ENCODE measurements around the gene FARP1. TPM values are rescaled to one million over a fixed set of nuclear protein-coding genes. Genes with fewer than 3 reads are reported as not detected.

Gene FARP1
- total RNA-seq, 5 donors from 2014 or later (not counting 1 experiment from before 2014, with no cell fraction given) = 0.51 to 2.0 (median 1.0) TPM

DNA sequence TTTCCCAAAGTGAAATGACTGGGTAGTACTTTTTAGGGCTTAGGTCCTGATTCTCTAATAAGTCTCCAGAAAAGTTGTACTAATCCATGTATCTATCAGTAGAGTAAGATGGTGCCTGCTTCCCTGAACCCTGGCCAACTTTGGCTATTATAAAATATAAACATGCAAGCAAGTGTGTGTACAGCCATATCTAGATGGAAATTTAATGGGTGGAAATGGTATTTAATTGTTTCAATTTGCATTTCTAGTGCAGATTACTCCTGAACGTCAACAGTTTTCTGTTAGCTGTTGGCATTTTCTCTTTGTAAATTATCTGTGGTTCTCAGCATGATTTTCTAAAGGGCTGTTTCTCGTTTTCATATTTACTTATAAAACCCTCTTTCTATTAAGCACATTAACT lies 221.3 kb downstream of the FARP1 start:
- Mint-ChIP-seq H3K4me1 (no peaks in the 10 kb centered on the region), H3K9me3 (no peaks in the 10 kb centered on the region), H3K4me3 (no peak overlapping the region), H3K36me3 (no peaks in the 10 kb centered on the region), H3K27ac (no peak overlapping the region), H3K27me3 (peaks cover 7 to 9% of the 10 kb centered on the region in 2 donors)
- no peaks in the 10 kb centered on the region for H3K36me3 ChIP-seq (ENCODE audit: control insufficient read depth in 2 of 2, extremely low read depth in 1 of 2, insufficient read depth in 1 of 2, low read length in 1 of 2)
- DNase-seq = no peak
- H3K4me3 ChIP-seq (ENCODE audit: control insufficient read depth in 1 of 2, extremely low read depth in 1 of 2, low read length in 1 of 2) = no peak overlapping the region
- POLR2A ChIA-PET = no interaction called here
- CTCF ChIA-PET = no interaction called here
- H3K4me1 ChIP-seq (ENCODE audit: control insufficient read depth in 1 of 2, extremely low read depth in 1 of 2, insufficient read depth in 2 of 2, low read length in 2 of 2) = no peaks in the 10 kb centered on the region
- WGBS (ENCODE audit: insufficient coverage) = no CpG with 5 or more reads among the region's 2 CpGs
- no peak overlapping the region for H3K27ac ChIP-seq (ENCODE audit: low read length)
- ATAC-seq (replicated peaks in 1 of 4) = no peak
- no peaks in the 10 kb centered on the region for H3K9me3 ChIP-seq
- peaks cover 0 to 13% of the 10 kb centered on the region in 2 experiments for H3K27me3 ChIP-seq (replicated peaks in 1 of 2; ENCODE audit: control insufficient read depth in 2 of 2, extremely low read depth in 1 of 2, insufficient read depth in 2 of 2, low read length in 1 of 2)

DNA sequence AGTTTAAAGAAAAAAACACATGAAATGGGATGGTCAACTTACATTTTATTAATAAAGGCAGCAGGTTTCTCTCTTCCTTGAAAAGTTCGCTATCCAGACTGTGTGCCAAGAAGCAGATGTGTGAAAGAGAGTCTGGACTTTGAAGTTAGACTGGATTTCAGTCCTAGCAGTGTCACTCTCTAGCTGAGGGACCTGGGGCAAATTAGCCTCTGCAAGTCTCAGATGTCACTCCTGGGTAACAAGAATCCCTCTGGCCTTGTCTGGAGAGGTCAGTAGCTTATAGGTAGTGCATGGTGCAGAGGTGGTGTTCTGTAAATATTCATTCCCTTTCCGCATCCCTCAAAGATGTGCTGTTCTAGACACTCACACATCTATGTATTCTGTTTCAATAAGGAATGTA lies 221.8 kb downstream of the FARP1 start:
- H3K36me3 Mint-ChIP-seq = no peaks in the 10 kb centered on the region
- Histone ChIP-seq H3K27ac (ENCODE audit: low read length) (no peak overlapping the region), H3K36me3 (ENCODE audit: control insufficient read depth in 2 of 2, extremely low read depth in 1 of 2, insufficient read depth in 1 of 2, low read length in 1 of 2) (no peaks in the 10 kb centered on the region), H3K4me1 (ENCODE audit: control insufficient read depth in 1 of 2, extremely low read depth in 1 of 2, insufficient read depth in 2 of 2, low read length in 2 of 2) (no peaks in the 10 kb centered on the region), H3K27me3 (replicated peaks in 1 of 2; ENCODE audit: control insufficient read depth in 2 of 2, extremely low read depth in 1 of 2, insufficient read depth in 2 of 2, low read length in 1 of 2) (peaks cover 0 to 13% of the 10 kb centered on the region in 2 experiments), H3K9me3 (no peaks in the 10 kb centered on the region), H3K4me3 (ENCODE audit: control insufficient read depth in 1 of 2, extremely low read depth in 1 of 2, low read length in 1 of 2) (no peak overlapping the region)
- DNase-seq (no peak), ATAC-seq (replicated peaks in 1 of 4) (no peak)
- no peaks in the 10 kb centered on the region for H3K4me1 Mint-ChIP-seq
- ChIA-PET POLR2A (no interaction called here), CTCF (no interaction called here)
- peaks cover 0 to under 1% (median 0%) of the 10 kb centered on the region in 3 donors for H3K9me3 Mint-ChIP-seq
- H3K27me3 Mint-ChIP-seq = peaks cover 7 to 12% of the 10 kb centered on the region in 2 donors
- H3K4me3 Mint-ChIP-seq = no peak overlapping the region
- H3K27ac Mint-ChIP-seq = no peak overlapping the region
- WGBS (ENCODE audit: insufficient coverage) = no CpG with 5 or more reads among the region's 2 CpGs

DNA sequence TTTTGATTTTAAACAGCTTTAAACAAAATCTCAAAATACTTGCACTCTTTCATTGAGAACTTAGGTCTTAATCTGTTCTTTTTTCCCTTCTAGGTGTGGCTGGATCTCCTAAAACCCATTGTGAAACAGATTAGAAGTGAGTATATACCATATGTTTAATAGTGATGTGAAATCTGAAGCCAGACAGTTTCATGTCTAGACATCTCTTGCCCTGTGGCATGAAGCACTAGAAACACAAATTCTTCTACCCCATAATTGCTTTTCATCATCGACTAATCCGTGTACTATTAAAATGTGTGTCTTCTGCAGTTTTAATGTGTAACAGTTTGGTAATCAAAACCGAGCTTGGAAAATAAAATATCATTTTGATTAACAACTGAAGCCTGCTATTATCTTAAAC lies 222.4 kb downstream of the FARP1 start:
- no peaks in the 10 kb centered on the region for H3K9me3 ChIP-seq
- Mint-ChIP-seq H3K4me1 (no peaks in the 10 kb centered on the region), H3K4me3 (no peak overlapping the region), H3K9me3 (peaks cover 0 to 3% (median 0%) of the 10 kb centered on the region in 3 donors), H3K27me3 (peaks cover 11 to 19% of the 10 kb centered on the region in 2 donors), H3K36me3 (no peaks in the 10 kb centered on the region), H3K27ac (no peak overlapping the region)
- ATAC-seq (replicated peaks in 1 of 4) (no peak), DNase-seq (no peak)
- ChIA-PET POLR2A (no interaction called here), CTCF (interaction anchor here in 1 of 2 donors (0.7 kb wide), 1 partner anchor 25 kb away, joined by 3 read pairs; no protein-coding TSS in a partner anchor)
- H3K4me3 ChIP-seq (ENCODE audit: control insufficient read depth in 1 of 2, extremely low read depth in 1 of 2, low read length in 1 of 2) = no peak overlapping the region
- no peaks in the 10 kb centered on the region for H3K4me1 ChIP-seq (ENCODE audit: control insufficient read depth in 1 of 2, extremely low read depth in 1 of 2, insufficient read depth in 2 of 2, low read length in 2 of 2)
- WGBS (ENCODE audit: insufficient coverage) = no CpG with 5 or more reads among the region's 3 CpGs
- no peak overlapping the region for H3K27ac ChIP-seq (ENCODE audit: low read length)
- H3K27me3 ChIP-seq (replicated peaks in 1 of 2; ENCODE audit: control insufficient read depth in 2 of 2, extremely low read depth in 1 of 2, insufficient read depth in 2 of 2, low read length in 1 of 2) = peaks cover 0 to 16% of the 10 kb centered on the region in 2 experiments
- H3K36me3 ChIP-seq (ENCODE audit: control insufficient read depth in 2 of 2, extremely low read depth in 1 of 2, insufficient read depth in 1 of 2, low read length in 1 of 2) = no peaks in the 10 kb centered on the region

DNA sequence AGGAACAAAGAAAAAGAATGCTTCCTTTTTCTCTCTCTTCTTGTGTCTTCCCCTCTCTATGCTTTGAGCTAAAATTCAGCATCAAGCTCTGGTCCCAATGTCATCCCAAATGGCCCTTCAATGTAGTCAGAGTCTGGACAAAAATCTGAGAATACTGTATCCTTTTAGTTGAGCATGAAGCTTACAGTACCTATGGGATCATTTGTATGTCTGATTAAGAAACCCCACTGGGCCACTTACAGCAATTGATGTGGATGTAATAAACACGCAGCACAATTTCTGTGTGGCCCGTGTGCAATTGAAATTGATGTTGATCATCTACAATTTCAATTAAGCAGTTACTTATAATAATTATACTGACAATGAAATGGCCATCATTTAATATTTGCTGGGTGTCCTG lies 223.1 kb downstream of the FARP1 start:
- H3K4me3 Mint-ChIP-seq = no peak overlapping the region
- H3K9me3 Mint-ChIP-seq = peaks cover 0 to 3% (median 0%) of the 10 kb centered on the region in 3 donors
- no peaks in the 10 kb centered on the region for H3K36me3 ChIP-seq (ENCODE audit: control insufficient read depth in 2 of 2, extremely low read depth in 1 of 2, insufficient read depth in 1 of 2, low read length in 1 of 2)
- peaks cover 16 to 22% of the 10 kb centered on the region in 2 donors for H3K27me3 Mint-ChIP-seq
- ChIA-PET CTCF (interaction anchor here in 1 of 2 donors (0.7 kb wide), 1 partner anchor 26 kb away, joined by 3 read pairs; no protein-coding TSS in a partner anchor), POLR2A (no interaction called here)
- H3K27me3 ChIP-seq (replicated peaks in 1 of 2; ENCODE audit: control insufficient read depth in 2 of 2, extremely low read depth in 1 of 2, insufficient read depth in 2 of 2, low read length in 1 of 2) = peaks cover 0 to 21% of the 10 kb centered on the region in 2 experiments
- no peaks in the 10 kb centered on the region for H3K4me1 Mint-ChIP-seq
- no peak overlapping the region for H3K4me3 ChIP-seq (ENCODE audit: control insufficient read depth in 1 of 2, extremely low read depth in 1 of 2, low read length in 1 of 2)
- no CpG with 5 or more reads among the region's 2 CpGs for WGBS (ENCODE audit: insufficient coverage)
- ATAC-seq (replicated peaks in 1 of 4) = no peak
- H3K4me1 ChIP-seq (ENCODE audit: control insufficient read depth in 1 of 2, extremely low read depth in 1 of 2, insufficient read depth in 2 of 2, low read length in 2 of 2) = no peaks in the 10 kb centered on the region
- no peak overlapping the region for H3K27ac ChIP-seq (ENCODE audit: low read length)
- H3K36me3 Mint-ChIP-seq = no peaks in the 10 kb centered on the region
- H3K9me3 ChIP-seq = no peaks in the 10 kb centered on the region
- H3K27ac Mint-ChIP-seq = no peak overlapping the region
- DNase-seq = no peak

DNA sequence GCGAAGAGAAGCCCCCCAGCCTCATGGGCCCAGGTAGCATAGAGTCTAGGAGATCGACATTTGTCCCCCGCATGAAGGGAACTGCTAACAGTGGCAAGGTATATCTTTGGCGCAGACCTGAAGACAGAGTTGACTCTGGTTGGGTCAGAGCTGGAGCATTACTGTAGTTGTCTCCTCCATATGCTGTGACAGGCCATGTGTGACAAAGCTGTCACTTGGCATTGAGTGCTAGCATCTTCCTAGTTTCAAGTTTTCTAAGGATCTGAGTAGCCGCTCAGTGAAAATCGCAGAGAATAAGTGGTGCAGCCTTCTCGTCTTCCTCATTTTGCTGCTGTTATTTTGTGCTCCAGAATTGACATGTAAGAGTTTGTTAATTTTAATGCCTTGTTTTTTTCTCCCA lies 223.5 kb downstream of the FARP1 start:
- DNase-seq = no peak
- ATAC-seq (replicated peaks in 1 of 4) = no peak
- Histone ChIP-seq H3K4me3 (ENCODE audit: control insufficient read depth in 1 of 2, extremely low read depth in 1 of 2, low read length in 1 of 2) (no peak overlapping the region), H3K4me1 (ENCODE audit: control insufficient read depth in 1 of 2, extremely low read depth in 1 of 2, insufficient read depth in 2 of 2, low read length in 2 of 2) (no peaks in the 10 kb centered on the region), H3K27me3 (replicated peaks in 1 of 2; ENCODE audit: control insufficient read depth in 2 of 2, extremely low read depth in 1 of 2, insufficient read depth in 2 of 2, low read length in 1 of 2) (peaks cover 0 to 21% of the 10 kb centered on the region in 2 experiments), H3K36me3 (ENCODE audit: control insufficient read depth in 2 of 2, extremely low read depth in 1 of 2, insufficient read depth in 1 of 2, low read length in 1 of 2) (no peaks in the 10 kb centered on the region), H3K27ac (ENCODE audit: low read length) (no peak overlapping the region), H3K9me3 (no peaks in the 10 kb centered on the region)
- peaks cover 0 to 3% (median 0%) of the 10 kb centered on the region in 3 donors for H3K9me3 Mint-ChIP-seq
- POLR2A ChIA-PET = no interaction called here
- no peaks in the 10 kb centered on the region for H3K4me1 Mint-ChIP-seq
- H3K27me3 Mint-ChIP-seq = peaks cover 19 to 25% of the 10 kb centered on the region in 2 donors
- CTCF ChIA-PET = no interaction called here
- H3K27ac Mint-ChIP-seq = no peak overlapping the region
- 100% methylated on average over 5 of the region's 7 CpGs for WGBS (ENCODE audit: insufficient coverage)
- H3K4me3 Mint-ChIP-seq = no peak overlapping the region
- H3K36me3 Mint-ChIP-seq = no peaks in the 10 kb centered on the region

DNA sequence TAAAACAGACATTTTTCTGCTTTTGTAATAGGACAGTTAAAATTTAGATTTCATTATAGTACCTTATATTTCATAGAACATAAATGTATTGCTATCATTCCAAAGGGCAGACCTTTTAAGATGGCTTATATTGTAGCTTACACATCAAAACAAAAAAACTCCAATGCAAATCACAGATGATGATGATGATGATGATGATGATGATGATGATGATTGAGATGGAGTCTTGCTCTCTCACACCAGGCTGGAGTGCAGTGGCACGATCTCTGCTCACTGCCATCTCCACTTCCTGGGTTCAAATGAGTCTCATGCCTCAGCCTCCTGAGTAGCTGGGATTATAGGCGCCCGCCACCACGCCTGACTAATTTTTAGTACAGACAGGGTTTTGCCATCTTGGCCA lies 224.1 kb downstream of the FARP1 start:
- Histone ChIP-seq H3K4me3 (ENCODE audit: control insufficient read depth in 1 of 2, extremely low read depth in 1 of 2, low read length in 1 of 2) (no peak overlapping the region), H3K4me1 (ENCODE audit: control insufficient read depth in 1 of 2, extremely low read depth in 1 of 2, insufficient read depth in 2 of 2, low read length in 2 of 2) (no peaks in the 10 kb centered on the region), H3K36me3 (ENCODE audit: control insufficient read depth in 2 of 2, extremely low read depth in 1 of 2, insufficient read depth in 1 of 2, low read length in 1 of 2) (no peaks in the 10 kb centered on the region), H3K9me3 (no peaks in the 10 kb centered on the region), H3K27me3 (replicated peaks in 1 of 2; ENCODE audit: control insufficient read depth in 2 of 2, extremely low read depth in 1 of 2, insufficient read depth in 2 of 2, low read length in 1 of 2) (peaks cover 0 to 22% of the 10 kb centered on the region in 2 experiments), H3K27ac (ENCODE audit: low read length) (no peak overlapping the region)
- H3K27ac Mint-ChIP-seq = no peak overlapping the region
- H3K4me1 Mint-ChIP-seq = no peaks in the 10 kb centered on the region
- no peaks in the 10 kb centered on the region for H3K36me3 Mint-ChIP-seq
- CTCF ChIA-PET = no interaction called here
- ATAC-seq (replicated peaks in 1 of 4) (no peak), DNase-seq (no peak)
- POLR2A ChIA-PET = no interaction called here
- no peak overlapping the region for H3K4me3 Mint-ChIP-seq
- H3K27me3 Mint-ChIP-seq = peaks cover 23 to 28% of the 10 kb centered on the region in 2 donors
- peaks cover 0 to 3% (median 0%) of the 10 kb centered on the region in 3 donors for H3K9me3 Mint-ChIP-seq
- 93% methylated on average over 4 of the region's 4 CpGs for WGBS (ENCODE audit: insufficient coverage)

DNA sequence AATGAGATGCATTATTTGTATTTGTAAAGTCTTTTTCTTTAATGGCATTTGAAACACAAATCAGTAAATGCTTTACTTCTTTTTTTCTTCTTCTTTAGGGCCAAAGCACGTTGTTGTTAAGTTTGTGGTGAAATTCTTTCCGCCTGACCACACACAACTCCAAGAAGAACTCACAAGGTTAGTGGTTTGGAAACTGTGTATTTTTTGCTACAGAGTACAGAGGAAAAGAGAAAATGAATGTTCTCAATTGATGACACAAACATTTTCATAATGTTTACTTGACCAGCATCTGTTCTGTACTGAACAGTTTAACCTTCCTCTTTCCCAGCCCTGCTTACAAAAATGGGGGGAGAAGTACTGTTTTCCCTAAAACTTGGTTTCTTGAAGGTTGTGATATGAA lies 225.1 kb downstream of the FARP1 start:
- no peaks in the 10 kb centered on the region for H3K36me3 Mint-ChIP-seq

More for the DNA sequence above, 225.1 kb downstream of the FARP1 start:
- H3K9me3 Mint-ChIP-seq = peaks cover 0 to 3% (median 0%) of the 10 kb centered on the region in 3 donors
- ChIA-PET POLR2A (no interaction called here), CTCF (no interaction called here)
- Histone ChIP-seq H3K27me3 (replicated peaks in 1 of 2; ENCODE audit: control insufficient read depth in 2 of 2, extremely low read depth in 1 of 2, insufficient read depth in 2 of 2, low read length in 1 of 2) (peaks cover 0 to 17% of the 10 kb centered on the region in 2 experiments), H3K36me3 (ENCODE audit: control insufficient read depth in 2 of 2, extremely low read depth in 1 of 2, insufficient read depth in 1 of 2, low read length in 1 of 2) (no peaks in the 10 kb centered on the region), H3K4me1 (ENCODE audit: control insufficient read depth in 1 of 2, extremely low read depth in 1 of 2, insufficient read depth in 2 of 2, low read length in 2 of 2) (no peaks in the 10 kb centered on the region), H3K4me3 (ENCODE audit: control insufficient read depth in 1 of 2, extremely low read depth in 1 of 2, low read length in 1 of 2) (no peak overlapping the region), H3K9me3 (no peaks in the 10 kb centered on the region), H3K27ac (ENCODE audit: low read length) (no peak overlapping the region)
- H3K4me3 Mint-ChIP-seq = no peak overlapping the region
- H3K4me1 Mint-ChIP-seq = no peaks in the 10 kb centered on the region
- no CpG with 5 or more reads among the region's 2 CpGs for WGBS (ENCODE audit: insufficient coverage)
- no peak overlapping the region for H3K27ac Mint-ChIP-seq
- DNase-seq (no peak), ATAC-seq (replicated peaks in 1 of 4) (no peak)
- peaks cover 19 to 23% of the 10 kb centered on the region in 2 donors for H3K27me3 Mint-ChIP-seq

Data from T-cell (primary cell).